ENCODE results near the gene ZFP2. TPM values are rescaled to one million over a fixed set of nuclear protein-coding genes. Genes with fewer than 3 reads are reported as not detected.

The ZFP2 gene
- total and polyA plus RNA-seq, 11 donors: 0.32 to 1.6 (median 1.2) TPM

DNA sequence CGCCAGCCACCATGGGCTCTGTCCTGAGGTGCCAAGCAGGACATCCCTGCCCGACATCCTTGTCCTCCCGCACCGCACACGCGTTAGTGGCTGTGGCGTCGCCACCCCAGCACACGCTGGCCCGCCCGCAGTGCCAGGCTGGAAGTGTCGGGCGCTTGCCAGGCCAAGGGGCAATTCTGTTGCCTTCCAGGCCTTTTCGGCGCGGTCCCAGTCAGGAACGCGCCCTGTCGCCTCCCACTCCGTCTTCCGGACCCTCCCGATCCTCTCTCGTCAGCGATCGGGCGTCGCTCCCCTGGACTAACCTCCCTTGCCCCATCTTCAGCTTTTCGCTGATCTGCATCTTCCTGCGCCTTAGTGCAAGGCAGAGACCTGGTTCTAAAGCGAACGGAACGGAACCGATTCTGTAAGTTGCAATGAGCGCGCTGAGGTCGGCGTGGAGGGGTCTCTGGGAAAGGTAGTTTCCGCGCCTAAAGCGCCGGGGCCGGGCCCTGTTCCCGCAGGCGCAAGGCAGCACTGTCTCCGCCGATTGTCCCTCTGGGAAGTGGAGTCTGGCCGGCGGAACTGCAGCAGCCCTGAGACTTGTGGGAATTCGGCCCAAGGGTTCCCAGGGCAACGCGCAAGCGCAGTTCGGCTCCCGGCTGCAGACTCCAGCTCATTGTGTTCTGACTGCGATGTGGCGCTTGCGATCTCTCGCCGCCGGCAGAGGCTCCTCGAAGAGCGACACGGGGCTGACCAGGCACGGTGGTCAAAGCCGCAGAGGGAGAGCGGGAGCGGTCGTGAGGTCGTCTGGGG lies 45.1 kb downstream of the ZFP2 start, which contains the start of gene ZNF454:
ZNF454 (plus strand) TSS at position 630 of the 792 bp plus-strand sequence. CDS start 1,594 bp downstream, outside the sequence.
- peak; percentile 95 to 97 (median 96) for DNase-seq
- Histone ChIP-seq H3K27ac (peak within 1 kb of the TSS; percentile 2 to 88 (median 71)), H3K36me3 (peaks cover 0 to 32% (median 0%) of the 10 kb centered on the region in 9 donors), H3K4me3 (peak within 1 kb of the TSS; percentile 54 to 97 (median 71)), H3K9me3 (peaks cover 0 to 77% (median 41%) of the 10 kb centered on the region in 12 donors), H3K4me1 (peaks cover 0 to 16% (median 6%) of the 10 kb centered on the region in 12 donors), H3K27me3 (no peaks in the 10 kb centered on the region)
- intact Hi-C loops (cut with DNase I): loop anchor here in 6 of 10 donors (2.0 to 10.0 kb wide), 10 partner anchors 48 to 208 kb away; partner anchors contain the start of genes ZNF879 (in 4 of the 6), ZNF354C (in 2 of the 6), ZNF354A (in 1 of the 6) and ZNF354B (in 1 of the 6)
- 1 to 2% (median 1%) methylated on average over 26 to 69 of the region's 69 CpGs for WGBS, 4 donors
- peak; percentile 99 to 100 (median 100) for ATAC-seq
- TF ChIP-seq POLR2A (IDR thresholded peaks at IDR 0.05): peak in 1 of 2 donors; percentile 54
- TF ChIP-seq, protein P1, sequence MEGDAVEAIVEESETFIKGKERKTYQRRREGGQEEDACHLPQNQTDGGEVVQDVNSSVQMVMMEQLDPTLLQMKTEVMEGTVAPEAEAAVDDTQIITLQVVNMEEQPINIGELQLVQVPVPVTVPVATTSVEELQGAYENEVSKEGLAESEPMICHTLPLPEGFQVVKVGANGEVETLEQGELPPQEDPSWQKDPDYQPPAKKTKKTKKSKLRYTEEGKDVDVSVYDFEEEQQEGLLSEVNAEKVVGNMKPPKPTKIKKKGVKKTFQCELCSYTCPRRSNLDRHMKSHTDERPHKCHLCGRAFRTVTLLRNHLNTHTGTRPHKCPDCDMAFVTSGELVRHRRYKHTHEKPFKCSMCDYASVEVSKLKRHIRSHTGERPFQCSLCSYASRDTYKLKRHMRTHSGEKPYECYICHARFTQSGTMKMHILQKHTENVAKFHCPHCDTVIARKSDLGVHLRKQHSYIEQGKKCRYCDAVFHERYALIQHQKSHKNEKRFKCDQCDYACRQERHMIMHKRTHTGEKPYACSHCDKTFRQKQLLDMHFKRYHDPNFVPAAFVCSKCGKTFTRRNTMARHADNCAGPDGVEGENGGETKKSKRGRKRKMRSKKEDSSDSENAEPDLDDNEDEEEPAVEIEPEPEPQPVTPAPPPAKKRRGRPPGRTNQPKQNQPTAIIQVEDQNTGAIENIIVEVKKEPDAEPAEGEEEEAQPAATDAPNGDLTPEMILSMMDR (IDR thresholded peaks at IDR 0.05): peak in 1 of 12 donors; percentile 10

DNA sequence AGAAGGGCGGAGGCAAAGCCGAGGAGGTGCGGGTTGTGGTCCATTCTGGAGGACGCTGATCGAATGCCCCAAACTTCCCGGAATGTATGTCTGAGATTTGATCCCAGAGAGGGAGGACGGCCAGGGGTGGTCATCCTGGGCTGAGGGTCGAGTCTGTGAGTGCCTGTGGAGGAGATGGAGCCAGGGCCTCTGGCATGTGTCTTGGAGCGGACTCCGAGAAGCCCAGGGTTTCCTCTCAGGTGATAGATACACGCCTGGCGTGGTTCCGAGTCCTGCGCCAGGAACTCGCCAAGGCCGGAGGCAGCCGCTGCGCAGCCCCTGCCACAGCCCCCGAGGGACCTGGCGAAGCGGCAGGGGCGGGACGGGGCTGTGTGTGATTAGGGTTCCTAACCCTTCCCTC lies 45.6 kb downstream of the ZFP2 start:
- Histone ChIP-seq H3K36me3 (peaks cover 0 to 38% (median 2%) of the 10 kb centered on the region in 9 donors), H3K27me3 (no peaks in the 10 kb centered on the region), H3K4me1 (peaks cover 0 to 16% (median 6%) of the 10 kb centered on the region in 12 donors), H3K27ac (peak overlapping the region in 11 of 12 donors; percentile 47 to 88 (median 71)), H3K4me3 (peak overlapping the region; percentile 54 to 97 (median 71)), H3K9me3 (peaks cover 0 to 71% (median 36%) of the 10 kb centered on the region in 12 donors)
- no peak for TF ChIP-seq POLR2A (IDR thresholded peaks at IDR 0.05)
- TF ChIP-seq, protein P1 (IDR thresholded peaks at IDR 0.05): no peak
- intact Hi-C loops (cut with DNase I): loop anchor here in 6 of 10 donors (2.0 to 10.0 kb wide), 10 partner anchors 49 to 209 kb away; partner anchors contain the start of genes ZNF879 (in 4 of the 6), ZNF354C (in 2 of the 6), ZNF354A (in 1 of the 6) and ZNF354B (in 1 of the 6)
- WGBS, 4 donors: 0 to 4% (median 2%) methylated on average over 5 to 23 of the region's 23 CpGs
- DNase-seq (peak in 4 of 5 donors; percentile 13 to 50 (median 37)), ATAC-seq (peak in 3 of 4 donors; percentile 21 to 34 (median 34))

DNA sequence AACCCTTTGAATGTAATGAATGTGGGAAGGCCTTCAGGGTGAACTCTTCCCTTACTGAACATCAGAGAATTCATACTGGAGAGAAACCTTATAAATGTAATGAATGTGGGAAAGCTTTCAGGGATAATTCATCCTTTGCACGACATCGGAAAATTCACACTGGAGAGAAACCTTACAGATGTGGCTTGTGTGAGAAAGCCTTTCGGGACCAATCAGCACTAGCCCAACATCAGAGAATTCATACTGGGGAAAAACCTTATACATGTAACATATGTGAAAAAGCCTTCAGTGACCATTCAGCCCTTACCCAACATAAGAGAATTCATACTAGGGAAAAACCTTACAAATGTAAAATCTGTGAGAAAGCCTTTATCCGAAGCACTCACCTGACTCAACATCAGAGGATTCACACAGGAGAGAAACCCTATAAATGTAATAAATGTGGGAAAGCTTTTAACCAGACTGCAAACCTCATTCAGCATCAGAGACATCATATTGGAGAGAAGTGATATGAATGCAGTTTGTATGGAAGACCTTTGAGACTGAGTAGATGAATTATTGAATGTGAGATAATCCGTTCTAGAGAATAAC lies 69.8 kb downstream of the ZFP2 start:
- Histone ChIP-seq H3K27me3 (no peaks in the 10 kb centered on the region), H3K36me3 (peaks cover 4 to 72% (median 15%) of the 10 kb centered on the region in 9 donors), H3K9me3 (peaks cover 3 to 100% (median 90%) of the 10 kb centered on the region in 12 donors), H3K4me1 (no peaks in the 10 kb centered on the region), H3K4me3 (no peak overlapping the region), H3K27ac (no peak overlapping the region)
- TF ChIP-seq, protein P1 (IDR thresholded peaks at IDR 0.05): no peak
- no peak for TF ChIP-seq POLR2A (IDR thresholded peaks at IDR 0.05)
- WGBS, 4 donors: 94 to 99% (median 98%) methylated on average over 5 of the region's 5 CpGs
- intact Hi-C loops (cut with DNase I): no loop called here
- ATAC-seq: no peak
- DNase-seq: no peak
